ENCODE measurements around the gene UBE2B. TPM values are rescaled to one million over a fixed set of nuclear protein-coding genes. Genes with fewer than 3 reads are reported as not detected.
"Not testable (repeated sequence)": the region's sequence is repeated elsewhere in the genome, so short reads cannot be mapped to it uniquely, and the experiment has no call there.

The UBE2B gene
- total RNA-seq, 3 donors from 2014 or later = 54.6 to 76.7 (median 72.2) TPM

GRCh38 chr5:134420343-134420742, 49.0 kb downstream of the UBE2B start:
- no peak overlapping the region for H3K4me3 ChIP-seq
- DNase-seq (ENCODE audit: low spot score in 2 of 2) = no peak
- H3K27ac ChIP-seq = no peak overlapping the region
- TF ChIP-seq POLR2A (IDR thresholded peaks at IDR 0.05) (no peak), CTCF (IDR thresholded peaks at IDR 0.05) (no peak), POLR2AphosphoS5 (IDR thresholded peaks at IDR 0.05) (no peak)
- no peaks in the 10 kb centered on the region for H3K36me3 ChIP-seq
- H3K9me3 ChIP-seq = peaks cover 0 to 8% of the 10 kb centered on the region in 2 donors
- H3K27me3 ChIP-seq = no peaks in the 10 kb centered on the region
- H3K4me1 ChIP-seq = no peaks in the 10 kb centered on the region
- intact Hi-C loops (cut with DNase I; ENCODE audit: low total_unique reads) = no loop called here

- H3K36me3 ChIP-seq; H3K27ac ChIP-seq; DNase-seq (ENCODE audit: low spot score in 2 of 2); H3K4me1 ChIP-seq; intact Hi-C loops (cut with DNase I; ENCODE audit: low total_unique reads); H3K4me3 ChIP-seq; H3K9me3 ChIP-seq; H3K27me3 ChIP-seq: not testable (repeated sequence)
Measured at GRCh38 chr5:134421038-134421437, 49.7 kb downstream of the UBE2B start.

GRCh38 chr5:134422791-134423365, 51.5 kb downstream of the UBE2B start:
- intact Hi-C loops (cut with DNase I; ENCODE audit: low total_unique reads) = no loop called here
- no peak overlapping the region for H3K4me3 ChIP-seq
- H3K4me1 ChIP-seq = no peaks in the 10 kb centered on the region
- H3K9me3 ChIP-seq = peaks cover 0 to 8% of the 10 kb centered on the region in 2 donors
- no peak for TF ChIP-seq CTCF (IDR thresholded peaks at IDR 0.05)
- TF ChIP-seq POLR2A (IDR thresholded peaks at IDR 0.05) = no peak
- TF ChIP-seq POLR2AphosphoS5 (IDR thresholded peaks at IDR 0.05) = no peak
- H3K36me3 ChIP-seq = no peaks in the 10 kb centered on the region
- no peaks in the 10 kb centered on the region for H3K27me3 ChIP-seq
- no peak overlapping the region for H3K27ac ChIP-seq
- no peak for DNase-seq (ENCODE audit: low spot score in 2 of 2)

GRCh38 chr5:134423376-134423775, 52.0 kb downstream of the UBE2B start:
- H3K36me3 ChIP-seq = no peaks in the 10 kb centered on the region
- H3K27me3 ChIP-seq = no peaks in the 10 kb centered on the region
- no peak overlapping the region for H3K27ac ChIP-seq
- TF ChIP-seq CTCF (IDR thresholded peaks at IDR 0.05) (no peak), POLR2A (IDR thresholded peaks at IDR 0.05) (no peak), POLR2AphosphoS5 (IDR thresholded peaks at IDR 0.05) (no peak)
- no peaks in the 10 kb centered on the region for H3K4me1 ChIP-seq
- no peak for DNase-seq (ENCODE audit: low spot score in 2 of 2)
- no peak overlapping the region for H3K4me3 ChIP-seq
- H3K9me3 ChIP-seq = peaks cover 0 to 8% of the 10 kb centered on the region in 2 donors
- intact Hi-C loops (cut with DNase I; ENCODE audit: low total_unique reads) = no loop called here

- Histone ChIP-seq H3K9me3 (no peaks in the 10 kb centered on the region), H3K27ac (no peak overlapping the region), H3K4me3 (no peak overlapping the region), H3K36me3 (no peaks in the 10 kb centered on the region), H3K4me1 (no peaks in the 10 kb centered on the region), H3K27me3 (no peaks in the 10 kb centered on the region)
- intact Hi-C loops (cut with DNase I; ENCODE audit: low total_unique reads) = no loop called here
- DNase-seq (ENCODE audit: low spot score in 2 of 2) = no peak
- TF ChIP-seq POLR2AphosphoS5 (IDR thresholded peaks at IDR 0.05) (no peak), CTCF (IDR thresholded peaks at IDR 0.05) (no peak), POLR2A (IDR thresholded peaks at IDR 0.05) (no peak)
Measured at GRCh38 chr5:134426361-134426760, 55.0 kb downstream of the UBE2B start.
